Panc1 (cell line): Measurements from ENCODE around the gene ROBO2.

Experiments
- POLR2AphosphoS5 ChIP-seq: IDR thresholded peaks from 2 replicates; pipeline ENCODE4 v1.6.1; 2012; ENCODE audit warnings: mild to moderate bottlenecking, low read depth, low read length, moderate library complexity
- SIN3A ChIP-seq: IDR thresholded peaks from 2 replicates; pipeline ENCODE4 v1.6.1; 2012; ENCODE audit warnings: low read depth, mild to moderate bottlenecking, low read length, moderate library complexity, borderline replicate concordance; ENCODE audit not compliant: insufficient read depth
- TCF7L2 ChIP-seq: IDR thresholded peaks from 2 replicates; pipeline ENCODE4 v1.6.1; 2011; ENCODE audit warnings: mild to moderate bottlenecking, low read depth, low read length, inconsistent platforms
- TF ChIP-seq, protein P1 (sequence below): fragments of 450-650 bp; IDR thresholded peaks from 2 replicates; pipeline ENCODE4 v1.5.1; 2017; ENCODE audit warnings: mild to moderate bottlenecking
- TF ChIP-seq, protein P2 (sequence below), 2 experiments: IDR thresholded peaks; 2 replicates each; pipeline ENCODE4 v1.6.1; 2011 to 2012; ENCODE audit warnings: low read depth in 2 of 2, control low read depth in 1 of 2, low read length in 1 of 2, mild to moderate bottlenecking in 1 of 2, moderate library complexity in 1 of 2; ENCODE audit not compliant: insufficient read depth in 1 of 2

DNA sequence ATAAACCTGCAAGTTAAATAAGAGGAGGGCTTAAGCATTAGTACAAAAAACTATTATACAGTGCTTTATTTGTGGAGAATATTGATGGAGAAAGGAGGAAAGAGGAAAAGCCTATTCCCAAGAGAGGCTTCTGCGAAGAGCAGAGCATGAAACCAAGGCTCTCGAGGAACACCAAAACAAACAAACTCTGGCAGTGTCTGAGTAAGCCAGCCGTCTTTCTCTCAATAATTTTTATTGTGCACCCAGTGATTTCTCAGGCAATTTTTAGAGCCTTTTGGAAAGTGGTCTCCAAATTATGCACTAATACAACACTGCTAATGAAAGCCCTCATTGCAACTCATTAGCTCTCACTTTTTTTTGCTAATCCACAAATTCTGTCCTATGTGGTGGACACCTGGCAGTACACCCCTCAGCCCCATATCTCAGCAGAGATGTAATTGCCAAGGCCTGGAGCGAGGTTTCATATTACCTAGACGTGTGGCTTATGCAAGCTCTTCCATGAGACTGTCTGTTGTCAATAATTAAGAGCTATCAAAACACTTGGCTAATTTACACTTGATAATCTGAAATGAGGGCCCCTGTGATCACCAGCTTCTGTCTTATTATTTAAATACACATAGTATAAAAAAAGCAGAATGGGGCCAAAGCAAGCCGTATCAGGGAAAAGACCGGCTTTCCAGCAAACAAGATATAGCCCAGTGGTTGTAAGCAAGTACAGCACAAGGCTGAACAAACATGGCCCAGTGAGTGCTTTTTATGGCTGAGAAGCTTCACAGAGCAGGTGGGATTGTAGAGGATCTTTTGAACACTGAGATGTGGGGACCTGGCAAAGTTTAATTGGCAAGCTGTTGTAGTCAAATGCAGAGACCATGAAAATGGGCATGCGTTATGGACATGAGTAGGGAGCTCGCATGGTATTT is 216.9 kb downstream of the ROBO2 start:
- TF ChIP-seq SIN3A (no peak), POLR2AphosphoS5 (no peak), TCF7L2 (no peak)
- TF ChIP-seq, protein P1, sequence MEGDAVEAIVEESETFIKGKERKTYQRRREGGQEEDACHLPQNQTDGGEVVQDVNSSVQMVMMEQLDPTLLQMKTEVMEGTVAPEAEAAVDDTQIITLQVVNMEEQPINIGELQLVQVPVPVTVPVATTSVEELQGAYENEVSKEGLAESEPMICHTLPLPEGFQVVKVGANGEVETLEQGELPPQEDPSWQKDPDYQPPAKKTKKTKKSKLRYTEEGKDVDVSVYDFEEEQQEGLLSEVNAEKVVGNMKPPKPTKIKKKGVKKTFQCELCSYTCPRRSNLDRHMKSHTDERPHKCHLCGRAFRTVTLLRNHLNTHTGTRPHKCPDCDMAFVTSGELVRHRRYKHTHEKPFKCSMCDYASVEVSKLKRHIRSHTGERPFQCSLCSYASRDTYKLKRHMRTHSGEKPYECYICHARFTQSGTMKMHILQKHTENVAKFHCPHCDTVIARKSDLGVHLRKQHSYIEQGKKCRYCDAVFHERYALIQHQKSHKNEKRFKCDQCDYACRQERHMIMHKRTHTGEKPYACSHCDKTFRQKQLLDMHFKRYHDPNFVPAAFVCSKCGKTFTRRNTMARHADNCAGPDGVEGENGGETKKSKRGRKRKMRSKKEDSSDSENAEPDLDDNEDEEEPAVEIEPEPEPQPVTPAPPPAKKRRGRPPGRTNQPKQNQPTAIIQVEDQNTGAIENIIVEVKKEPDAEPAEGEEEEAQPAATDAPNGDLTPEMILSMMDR = no peak
- TF ChIP-seq, protein P2, sequence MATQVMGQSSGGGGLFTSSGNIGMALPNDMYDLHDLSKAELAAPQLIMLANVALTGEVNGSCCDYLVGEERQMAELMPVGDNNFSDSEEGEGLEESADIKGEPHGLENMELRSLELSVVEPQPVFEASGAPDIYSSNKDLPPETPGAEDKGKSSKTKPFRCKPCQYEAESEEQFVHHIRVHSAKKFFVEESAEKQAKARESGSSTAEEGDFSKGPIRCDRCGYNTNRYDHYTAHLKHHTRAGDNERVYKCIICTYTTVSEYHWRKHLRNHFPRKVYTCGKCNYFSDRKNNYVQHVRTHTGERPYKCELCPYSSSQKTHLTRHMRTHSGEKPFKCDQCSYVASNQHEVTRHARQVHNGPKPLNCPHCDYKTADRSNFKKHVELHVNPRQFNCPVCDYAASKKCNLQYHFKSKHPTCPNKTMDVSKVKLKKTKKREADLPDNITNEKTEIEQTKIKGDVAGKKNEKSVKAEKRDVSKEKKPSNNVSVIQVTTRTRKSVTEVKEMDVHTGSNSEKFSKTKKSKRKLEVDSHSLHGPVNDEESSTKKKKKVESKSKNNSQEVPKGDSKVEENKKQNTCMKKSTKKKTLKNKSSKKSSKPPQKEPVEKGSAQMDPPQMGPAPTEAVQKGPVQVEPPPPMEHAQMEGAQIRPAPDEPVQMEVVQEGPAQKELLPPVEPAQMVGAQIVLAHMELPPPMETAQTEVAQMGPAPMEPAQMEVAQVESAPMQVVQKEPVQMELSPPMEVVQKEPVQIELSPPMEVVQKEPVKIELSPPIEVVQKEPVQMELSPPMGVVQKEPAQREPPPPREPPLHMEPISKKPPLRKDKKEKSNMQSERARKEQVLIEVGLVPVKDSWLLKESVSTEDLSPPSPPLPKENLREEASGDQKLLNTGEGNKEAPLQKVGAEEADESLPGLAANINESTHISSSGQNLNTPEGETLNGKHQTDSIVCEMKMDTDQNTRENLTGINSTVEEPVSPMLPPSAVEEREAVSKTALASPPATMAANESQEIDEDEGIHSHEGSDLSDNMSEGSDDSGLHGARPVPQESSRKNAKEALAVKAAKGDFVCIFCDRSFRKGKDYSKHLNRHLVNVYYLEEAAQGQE (IDR thresholded peaks at IDR 0.05; ENCODE audit: insufficient read depth in 1 of 2, low read depth in 2 of 2, low read length in 1 of 2) = no peak
